Measurements from ENCODE around the gene SRGAP2B.
"Not testable (repeated sequence)": the region's sequence is repeated elsewhere in the genome, so short reads cannot be mapped to it uniquely, and the experiment has no call there.

SRGAP2B gene

DNA sequence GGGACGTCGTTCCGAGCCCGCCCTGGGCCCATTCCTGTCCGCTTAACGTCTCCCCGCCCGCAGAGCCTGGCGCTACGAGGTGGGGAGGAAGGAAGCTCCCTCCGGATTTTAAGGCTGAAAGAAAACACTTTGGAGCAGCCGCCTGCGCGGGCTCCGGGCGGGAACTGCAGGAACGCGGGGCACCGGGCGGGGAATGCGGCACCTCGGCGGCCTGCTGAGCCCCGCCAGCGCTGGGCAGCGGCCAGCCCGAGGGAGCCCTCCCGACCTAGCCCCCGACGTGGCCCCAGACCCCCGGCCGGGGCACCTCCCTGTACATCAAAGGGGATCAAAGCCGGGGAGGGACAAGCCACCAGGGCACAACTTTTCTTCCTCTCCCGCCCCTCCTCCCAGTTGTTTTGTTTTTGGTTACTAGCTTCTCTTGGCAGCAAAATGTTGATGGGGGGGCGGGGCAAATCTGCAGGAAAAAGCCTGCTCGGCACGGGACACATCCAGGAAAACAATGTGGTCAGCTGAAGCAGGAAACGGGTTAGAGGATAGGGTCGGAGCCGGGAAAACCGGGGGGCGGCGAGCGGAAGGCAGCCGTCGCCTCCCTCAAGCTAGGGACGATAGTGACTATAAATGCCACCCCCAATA, 1.5 kb downstream of the SRGAP2B start:
- not testable (repeated sequence) for DNase-seq

DNA sequence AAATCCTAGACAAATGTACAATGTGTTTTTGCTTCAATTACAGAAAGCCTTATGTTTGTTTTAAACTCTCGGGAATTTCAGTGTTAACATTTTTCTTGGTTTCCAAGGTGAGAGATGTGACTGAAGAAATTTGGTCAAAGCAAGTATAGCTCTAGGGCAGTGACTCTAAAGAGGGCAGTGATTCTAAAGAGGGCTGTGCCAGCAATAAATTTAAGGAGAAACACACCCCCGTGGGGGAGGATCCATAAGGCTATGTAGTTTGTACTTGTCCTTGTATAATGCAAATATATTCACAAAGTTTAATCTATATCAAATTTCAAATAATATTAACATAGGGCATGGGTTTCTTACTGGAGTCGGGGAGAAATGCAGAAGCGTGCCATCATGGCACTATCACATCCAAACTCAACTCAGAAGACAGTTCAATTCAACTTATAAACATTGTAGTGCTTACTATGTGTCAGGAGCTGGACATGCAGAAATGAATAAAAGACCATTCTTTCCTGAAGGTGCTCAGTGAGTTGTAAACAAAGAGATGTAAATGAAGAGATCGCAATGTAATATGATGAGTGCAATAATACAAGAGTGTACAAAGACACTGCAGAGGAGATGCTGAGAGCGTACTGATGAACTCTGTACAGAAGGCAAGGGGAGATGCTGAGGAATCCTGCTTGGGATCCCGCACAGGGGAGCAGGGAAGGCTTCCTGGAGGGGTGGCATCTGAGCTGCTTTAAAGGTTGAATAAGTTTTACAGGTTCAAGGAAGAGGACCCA, 12.5 kb downstream of the SRGAP2B start:
- not testable (repeated sequence) for DNase-seq

DNA sequence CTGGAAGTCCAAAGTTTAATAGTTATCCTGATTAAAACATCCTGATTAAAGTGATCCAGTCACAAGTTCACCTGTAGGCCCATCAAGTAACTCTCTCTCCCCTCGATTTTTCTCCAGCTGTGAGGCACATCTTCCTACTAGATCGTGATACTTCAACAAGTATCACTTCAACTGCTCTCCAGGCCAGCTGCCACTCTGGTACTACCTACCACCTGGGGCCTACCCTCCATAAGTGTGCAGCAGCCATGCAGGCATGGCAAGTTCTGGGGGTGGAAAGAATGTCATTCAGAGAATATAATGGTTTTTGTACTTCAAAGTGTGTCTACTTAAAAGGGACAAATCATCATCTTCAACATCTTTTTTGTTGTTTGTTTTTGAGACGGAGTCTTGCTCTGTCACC, 14.9 kb downstream of the SRGAP2B start:
- not testable (repeated sequence) for DNase-seq

DNA sequence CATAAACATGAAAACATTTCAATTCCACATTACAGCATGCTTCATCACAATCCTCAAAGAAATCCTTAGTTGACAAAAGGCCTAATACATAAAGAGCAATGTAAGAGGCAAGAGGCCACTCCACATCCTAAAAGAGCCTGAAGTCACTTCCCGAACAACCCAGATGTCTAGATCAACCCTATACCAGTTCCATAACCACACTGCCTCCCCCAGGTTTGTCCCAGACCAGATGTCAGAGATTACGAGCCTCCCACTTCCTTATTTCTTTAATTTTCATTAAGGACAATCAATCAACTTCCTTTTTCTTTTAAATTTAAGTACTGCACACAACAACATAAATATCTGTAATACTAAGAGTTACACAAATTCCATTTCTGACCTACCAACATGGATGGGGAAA, 15.4 kb downstream of the SRGAP2B start:
- not testable (repeated sequence) for DNase-seq

DNA sequence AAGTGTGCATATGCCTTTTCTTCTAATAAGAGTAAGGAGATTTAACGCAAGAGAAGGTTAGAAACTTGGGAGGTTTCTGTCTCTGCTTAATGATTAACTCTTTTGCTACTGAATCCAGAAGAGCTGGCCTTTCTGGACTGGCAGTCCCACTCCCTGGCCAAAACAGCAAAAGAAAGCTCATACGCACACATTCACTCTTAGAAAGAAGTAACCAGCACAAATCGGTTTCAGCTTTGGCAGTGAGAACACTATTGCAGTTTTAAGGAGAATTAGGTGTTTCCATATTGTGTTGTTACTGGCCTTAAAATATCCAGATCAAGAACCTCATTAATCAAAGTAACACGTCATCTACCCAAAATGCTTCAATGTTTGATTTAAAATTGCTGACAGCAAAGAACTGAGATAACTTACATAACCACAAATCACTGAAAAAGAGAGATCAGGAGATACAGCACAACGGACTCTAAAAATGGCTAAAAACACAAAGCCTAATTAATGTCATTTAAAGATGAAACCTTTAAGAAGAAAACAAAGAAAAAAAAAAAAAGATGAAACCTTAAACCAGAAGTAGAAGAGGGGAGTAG, 16.2 kb downstream of the SRGAP2B start:
- not testable (repeated sequence) for DNase-seq

DNA sequence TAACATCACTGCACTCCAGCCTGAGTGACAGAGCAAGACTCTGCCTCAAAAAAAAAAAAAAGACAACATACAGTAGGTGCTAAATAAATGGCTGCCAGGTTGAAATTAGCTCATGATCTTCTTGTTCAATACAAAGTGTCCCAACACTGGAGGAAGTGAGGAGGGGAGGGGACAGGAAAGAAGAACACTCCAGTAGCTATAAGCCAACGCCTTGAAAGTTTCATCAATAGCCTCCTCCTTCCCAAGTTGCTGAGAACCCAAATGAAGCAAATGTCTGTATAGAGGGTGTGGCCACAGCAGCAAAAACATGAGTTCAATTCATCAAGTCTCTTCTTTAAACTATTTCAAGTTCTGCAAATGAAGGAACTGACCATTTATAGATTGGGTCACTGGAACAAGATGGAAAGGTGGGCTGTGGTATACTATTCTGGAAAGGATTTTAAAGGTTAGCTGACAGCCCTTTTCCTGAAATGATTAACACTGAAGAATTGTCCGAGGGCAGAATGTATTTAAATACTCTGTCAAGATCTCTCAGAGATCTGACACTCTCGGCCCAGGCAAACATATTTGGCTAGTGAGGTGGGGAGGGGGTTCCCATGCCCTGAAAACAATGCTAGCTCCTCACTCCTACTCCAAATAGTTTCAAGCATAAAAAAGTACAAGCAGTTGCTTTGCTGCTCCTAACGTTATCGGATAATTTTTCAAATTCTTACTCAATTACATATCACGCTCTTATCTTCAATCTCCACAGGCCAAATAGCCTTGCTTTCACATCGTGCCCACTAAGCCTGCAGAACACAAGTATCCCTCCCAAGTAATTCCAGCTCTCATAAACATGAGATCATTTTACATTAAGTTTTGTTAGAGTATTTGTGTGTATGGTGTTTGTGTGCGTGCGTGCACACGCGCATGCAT, 17.0 kb downstream of the SRGAP2B start:
- DNase-seq, result not testable (repeated sequence)

DNA sequence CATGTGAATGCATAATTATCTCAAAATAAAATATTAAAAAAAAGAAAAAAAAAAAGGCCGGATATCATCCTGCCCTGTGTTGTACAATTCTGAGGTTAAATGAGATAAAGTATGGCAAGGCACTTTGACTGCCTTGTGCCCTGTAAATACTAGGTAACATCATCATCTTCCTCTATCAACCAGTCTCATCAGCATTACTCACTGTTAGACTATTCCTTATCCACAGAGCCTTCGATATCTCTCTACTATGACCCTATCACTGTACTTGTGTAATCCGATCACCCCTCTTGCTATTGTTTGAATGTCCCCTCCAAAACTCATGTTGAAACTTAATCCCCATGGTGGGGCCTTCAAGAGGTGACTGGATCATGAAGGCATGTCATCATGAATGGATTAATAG, 18.3 kb downstream of the SRGAP2B start:
- DNase-seq, result not testable (repeated sequence)

DNA sequence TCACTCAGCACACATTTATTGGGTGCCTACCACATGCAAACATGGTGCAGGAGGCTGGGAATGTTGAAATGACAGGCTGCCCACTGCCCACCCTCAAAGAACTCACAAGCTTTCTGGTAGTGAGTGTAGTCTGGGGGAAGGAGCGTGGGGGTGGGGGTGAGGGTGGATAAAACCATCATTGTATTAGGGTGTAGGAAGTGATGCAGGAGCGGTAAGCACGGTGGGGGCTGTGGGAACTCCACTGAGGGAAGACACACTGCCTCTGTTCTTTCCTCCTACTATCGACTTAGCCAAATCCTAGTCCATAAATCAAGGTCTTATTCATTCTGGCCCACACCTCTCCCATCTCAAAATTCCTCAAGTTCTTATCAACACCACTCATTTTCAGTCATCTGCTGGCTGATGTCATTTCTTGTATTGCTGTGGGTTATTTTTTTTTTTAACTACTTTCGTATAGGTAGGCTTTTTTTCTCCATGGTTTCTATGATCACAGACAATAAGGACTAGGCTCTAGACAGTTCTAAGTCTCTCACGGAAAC, 21.0 kb downstream of the SRGAP2B start:
- DNase-seq, result not testable (repeated sequence)

DNA sequence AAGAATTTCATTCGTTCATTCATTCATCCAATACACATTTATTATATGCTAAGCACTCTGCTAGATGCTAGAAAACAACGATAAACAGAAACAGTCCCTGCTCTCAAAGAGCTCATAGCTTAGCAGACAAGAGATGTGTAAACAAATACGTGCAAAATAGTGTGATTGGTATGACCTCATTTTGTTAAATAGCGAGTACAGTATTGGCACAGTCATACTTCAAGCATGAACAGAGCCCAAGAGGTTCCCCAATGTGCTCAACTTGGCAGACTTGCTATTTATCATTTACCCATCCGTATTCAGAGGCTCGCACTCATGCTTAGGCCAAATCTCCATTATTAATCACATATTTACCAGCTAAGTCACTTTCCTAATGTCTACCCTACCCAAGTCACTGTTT, 23.6 kb downstream of the SRGAP2B start:
- not testable (repeated sequence) for DNase-seq

DNA sequence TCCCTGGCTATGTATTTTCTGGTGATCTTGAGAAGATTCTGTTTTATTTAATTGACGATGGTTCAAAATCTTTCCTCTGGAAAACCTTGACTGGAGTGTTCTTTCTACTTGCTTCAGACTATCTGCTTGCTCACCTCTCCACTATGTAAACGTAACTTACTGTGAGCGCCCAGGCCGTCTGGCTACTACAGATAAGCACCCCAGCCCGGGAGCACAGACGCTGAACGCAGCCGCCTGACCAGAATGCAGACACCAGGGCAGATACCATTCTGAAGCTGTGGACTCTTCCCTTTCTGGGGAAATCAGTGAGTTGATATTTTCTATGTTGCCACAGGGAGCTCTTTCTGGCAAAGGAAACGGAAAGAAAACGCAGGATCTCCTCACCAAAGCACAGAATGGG, 28.6 kb downstream of the SRGAP2B start:
- DNase-seq, result not testable (repeated sequence)

DNA sequence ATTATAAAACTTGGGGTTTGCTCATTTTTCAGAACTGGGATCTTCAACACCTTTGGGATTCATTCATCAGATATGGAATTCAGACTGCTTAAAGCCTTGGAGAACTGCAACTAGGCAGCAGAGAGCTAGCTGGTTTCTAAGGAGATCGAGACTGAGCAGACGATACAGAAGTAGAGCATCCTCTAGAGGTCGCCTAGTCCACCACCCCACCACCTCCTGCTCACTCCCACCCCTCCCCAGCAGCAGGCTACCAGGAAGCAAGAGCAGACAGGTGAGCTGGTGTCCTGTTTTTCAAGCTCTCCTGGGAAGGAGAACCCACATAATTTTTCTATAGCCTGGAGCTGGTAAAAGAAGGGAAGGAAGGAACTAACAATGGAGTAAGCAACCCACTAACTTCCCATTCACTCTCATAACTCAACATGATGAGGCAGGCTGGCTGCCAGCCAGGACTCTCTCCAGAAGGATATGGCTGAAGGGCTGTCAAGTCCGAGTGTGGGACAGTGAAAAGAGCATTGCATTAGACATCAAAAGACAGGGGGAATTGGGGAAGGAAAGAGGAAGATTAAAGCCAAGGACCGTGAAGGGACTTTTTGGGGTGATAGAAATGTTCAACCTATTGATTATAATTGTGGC, 29.8 kb downstream of the SRGAP2B start:
- not testable (repeated sequence) for DNase-seq

DNA sequence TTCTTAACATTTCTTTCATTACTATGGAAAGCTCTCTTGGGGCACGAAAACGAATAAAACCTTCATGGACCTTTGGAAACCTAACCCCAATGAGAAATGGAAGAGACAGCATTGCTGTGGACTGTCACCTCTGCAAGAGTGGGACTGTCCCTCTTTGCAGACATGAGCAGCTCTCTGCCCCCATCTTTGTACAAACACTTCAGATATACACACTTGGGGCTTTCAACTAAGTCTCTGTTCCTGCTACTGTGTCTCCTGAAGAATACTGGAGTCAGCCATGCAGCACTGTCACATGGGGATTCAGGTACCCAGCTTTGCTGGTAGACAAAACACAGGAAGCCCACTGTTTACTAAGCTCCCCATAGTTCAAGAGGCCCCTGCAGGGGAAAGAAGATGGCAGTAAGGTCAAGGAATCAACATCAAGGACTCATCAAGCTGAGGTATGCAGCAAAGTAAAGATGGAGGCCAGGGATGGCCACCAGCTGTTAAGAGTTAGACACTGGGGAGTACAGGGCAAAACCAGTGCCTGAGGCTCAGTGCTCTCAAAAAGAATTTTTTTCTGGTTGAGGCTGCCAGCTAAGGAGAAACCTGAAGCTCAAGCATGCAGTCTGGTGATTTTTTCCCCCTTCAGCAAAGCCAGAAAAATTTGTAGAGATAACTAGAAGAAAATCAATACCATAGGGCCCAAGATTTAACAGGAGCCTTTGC, 31.0 kb downstream of the SRGAP2B start:
- not testable (repeated sequence) for DNase-seq

DNA sequence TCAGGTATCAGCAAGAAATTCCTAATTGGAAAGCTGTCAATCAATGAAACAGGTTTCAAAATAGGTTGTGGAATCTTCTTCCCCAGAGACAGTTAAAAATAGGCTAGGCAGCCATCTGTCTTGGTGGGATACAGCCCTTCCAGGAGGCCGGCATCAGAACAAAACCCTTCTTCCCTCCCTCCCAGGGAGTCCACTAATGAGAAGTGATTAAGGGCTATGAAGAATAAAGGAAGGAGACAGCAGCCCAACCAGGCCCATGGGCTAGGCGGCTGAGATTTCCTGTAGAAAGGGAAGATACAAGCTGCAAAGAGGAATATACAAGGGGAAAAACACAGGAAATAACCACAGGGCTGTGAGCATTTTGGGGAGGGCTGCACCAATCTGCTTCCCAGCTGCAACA, 31.8 kb downstream of the SRGAP2B start:
- DNase-seq, result not testable (repeated sequence)

DNA sequence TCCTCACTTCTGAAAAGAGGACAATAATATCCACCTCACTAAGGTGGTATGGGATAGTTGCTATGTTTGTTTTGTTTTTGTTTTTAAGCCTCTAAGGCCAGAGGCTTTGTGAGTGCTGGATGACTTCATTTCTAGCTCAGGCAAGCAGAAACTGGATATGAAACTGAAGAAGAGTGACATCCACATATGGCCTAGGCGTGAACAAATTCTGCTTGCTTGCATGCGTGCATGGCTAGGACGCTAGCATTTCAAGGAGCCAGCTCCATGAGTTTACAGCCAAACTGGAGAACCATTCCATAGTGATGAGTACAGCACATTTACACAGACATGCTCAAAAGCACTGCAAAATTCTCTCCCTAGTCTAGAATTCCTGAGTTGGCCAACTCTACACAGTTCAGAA, 36.9 kb downstream of the SRGAP2B start:
- not testable (repeated sequence) for DNase-seq

DNA sequence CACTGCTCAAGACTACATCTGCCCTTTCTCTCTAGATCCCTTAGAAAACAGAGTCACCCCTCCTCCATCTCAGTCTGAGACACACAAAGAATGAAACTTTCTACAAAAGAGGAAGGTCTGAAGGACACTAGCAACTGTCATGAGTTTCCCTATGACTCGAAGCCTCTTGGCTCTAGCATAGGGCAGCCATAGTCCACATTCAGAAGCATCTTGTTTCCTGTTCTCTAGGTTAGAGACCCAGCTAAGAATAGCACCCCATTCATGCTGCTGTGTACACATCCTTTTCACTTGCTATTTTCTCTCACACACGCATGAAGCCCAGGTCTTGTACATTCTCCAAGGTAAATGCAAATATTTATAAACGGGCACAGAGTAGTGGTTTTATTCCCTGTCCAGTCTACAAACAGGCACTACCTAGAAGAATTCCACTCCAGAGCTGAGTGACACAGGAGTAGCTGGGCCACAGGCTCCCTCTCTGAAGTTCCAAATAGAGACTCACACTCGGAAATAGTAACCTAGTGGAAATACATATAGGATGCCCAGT, 39.8 kb downstream of the SRGAP2B start:
- DNase-seq, result not testable (repeated sequence)

DNA sequence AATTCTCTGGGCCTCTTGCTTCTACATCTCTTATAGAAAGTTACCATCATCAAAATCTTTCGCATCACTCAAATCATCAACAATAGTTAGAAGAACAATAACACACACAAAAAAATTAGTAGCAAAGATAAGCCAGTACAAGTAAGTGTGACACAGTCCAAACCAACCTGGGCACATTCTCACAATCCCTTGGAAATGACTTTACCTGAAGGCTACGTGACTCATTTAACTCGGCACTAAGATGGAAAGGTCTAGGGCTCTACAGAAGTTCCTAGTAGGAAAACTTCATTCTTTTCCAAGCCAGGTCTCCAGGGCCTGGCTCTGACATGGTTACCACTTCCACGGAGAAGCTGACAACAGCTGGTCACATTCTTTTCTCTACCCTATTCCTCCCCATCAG, 41.7 kb downstream of the SRGAP2B start:
- DNase-seq, result not testable (repeated sequence)

DNA sequence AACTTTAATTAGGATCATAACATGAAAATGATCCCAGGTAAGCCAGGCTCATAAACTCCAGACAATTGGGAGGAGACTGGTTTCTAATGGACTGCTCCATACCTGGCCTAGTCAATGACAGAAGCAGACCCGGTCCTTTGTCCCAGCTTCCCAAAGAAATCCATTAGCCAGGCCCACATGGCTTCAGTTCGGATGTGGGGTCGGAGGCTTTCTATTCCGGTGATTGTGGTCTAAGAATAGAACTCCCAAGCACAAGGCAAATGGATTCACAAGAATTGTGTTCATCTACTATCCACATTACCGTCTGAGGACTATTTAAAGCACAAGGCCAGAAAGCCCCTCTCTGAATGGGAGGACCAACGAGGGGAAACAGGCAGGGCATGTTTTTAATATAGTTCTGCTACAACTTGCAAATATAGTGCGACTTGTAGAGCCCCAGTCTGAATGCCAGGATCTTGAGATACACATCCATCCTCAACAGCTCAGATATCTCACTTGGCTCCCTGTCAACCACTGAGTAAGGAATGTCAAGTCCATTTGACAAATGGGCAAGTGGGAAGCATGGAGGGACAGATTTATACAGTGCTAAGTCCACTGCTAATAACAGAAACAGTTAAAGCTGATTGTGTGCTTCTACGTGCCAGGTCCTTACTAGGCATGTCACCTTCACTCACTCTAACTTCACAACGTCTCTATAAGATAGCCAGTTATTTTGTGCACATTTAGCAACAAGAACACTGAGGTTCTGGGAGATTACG, 42.9 kb downstream of the SRGAP2B start:
- DNase-seq, result not testable (repeated sequence)

DNA sequence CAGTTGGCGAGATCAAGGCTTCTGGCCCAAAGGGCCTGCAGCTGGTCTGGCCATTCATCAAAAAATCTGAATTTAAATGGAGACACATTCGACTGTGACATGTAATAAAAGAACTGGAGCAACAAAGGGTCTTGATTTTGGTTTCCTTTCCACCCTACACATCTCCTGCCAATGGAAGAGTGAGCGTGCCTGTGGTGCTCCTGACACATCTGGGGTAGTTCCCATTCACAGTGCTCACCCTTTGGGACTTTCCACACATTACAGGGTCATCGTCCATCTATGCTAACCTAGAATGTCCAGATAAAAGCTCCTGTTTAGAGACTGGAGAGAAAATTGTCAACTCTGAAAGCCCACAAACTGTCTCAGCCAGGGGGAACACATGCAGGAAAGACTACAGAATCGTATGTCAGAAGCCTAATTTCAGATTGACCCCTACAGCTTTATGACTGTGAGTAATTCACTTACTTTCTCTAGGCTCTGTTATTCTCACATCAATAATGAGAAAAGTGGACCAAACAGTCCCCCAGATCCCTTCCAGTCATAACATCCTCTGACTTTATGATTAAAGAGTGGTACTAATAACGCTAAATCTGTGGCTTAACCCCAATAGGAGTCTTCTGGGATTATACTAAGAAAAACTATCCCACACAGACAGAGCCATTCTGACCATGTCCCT, 46.8 kb downstream of the SRGAP2B start:
- DNase-seq, result not testable (repeated sequence)

All from amygdala (tissue), 56 donors.